HEK293 (cell line): ENCODE measurements around the gene FANCF.

Experiments
- CTCF ChIA-PET: fragments of 350-600 bp; formaldehyde crosslinking; extraction: SDS; loops from one replicate; lab custom pipeline; 2021; ENCODE audit warnings: antibody characterized with exemption; lab: Yijun Ruan, JAX
- POLR2A ChIA-PET: fragments of 300-600 bp; formaldehyde crosslinking; extraction: SDS; loops from one replicate; lab custom pipeline; 2020; ENCODE audit warnings: antibody characterized with exemption, inconsistent platforms; lab: Yijun Ruan, JAX
- H3K27ac ChIP-seq: fragments of 200-500 bp; sonication (Bioruptor generic); 2 replicates; pipeline ENCODE4 v1.5.1; 2014; ENCODE audit warnings: low read depth, low read length, control low read depth, inconsistent platforms; ENCODE audit errors: extremely low read depth
- H3K36me3 ChIP-seq, 2 experiments: fragments of 200-500 bp in 1 of 2; sonication (Bioruptor generic) in 1 of 2; 1 replicate in 1 of 2; 2 replicates in 1 of 2; pipeline ENCODE4 v1.5.1; 2014 to 2017; ENCODE audit warnings: inconsistent platforms in 2 of 2, low read length in 2 of 2; ENCODE audit not compliant: control insufficient read depth in 2 of 2, insufficient read depth in 1 of 2
- H3K4me1 ChIP-seq: fragments of 200-500 bp; sonication (Bioruptor generic); 2 replicates; pipeline ENCODE4 v1.5.1; 2014; ENCODE audit warnings: mild to moderate bottlenecking, low read length, inconsistent platforms; ENCODE audit not compliant: control insufficient read depth, insufficient read depth
- H3K4me3 ChIP-seq: 2 replicates; pipeline ENCODE4 v1.5.1; 2011; ENCODE audit warnings: low read depth, mild to moderate bottlenecking, control low read depth, low read length, moderate library complexity
- H3K9me3 ChIP-seq: fragments of 200-500 bp; sonication (Bioruptor generic); 2 replicates; pipeline ENCODE4 v1.5.1; 2014; ENCODE audit warnings: low read depth, low read length, inconsistent platforms; ENCODE audit not compliant: control insufficient read depth, insufficient read depth
- FEZF1 ChIP-seq: fragments of 450-650 bp; formaldehyde crosslinking; IDR thresholded peaks from 2 replicates; pipeline ENCODE4 v1.5.1; 2016; ENCODE audit warnings: missing biosample characterization, missing genetic modification characterization
- KLF1 ChIP-seq: fragments of 450-650 bp; formaldehyde crosslinking; IDR thresholded peaks from 2 replicates; pipeline ENCODE4 v1.5.1; 2016; ENCODE audit warnings: missing biosample characterization, missing genetic modification characterization
- KLF7 ChIP-seq: fragments of 450-650 bp; formaldehyde crosslinking; IDR thresholded peaks from 2 replicates; pipeline ENCODE4 v1.5.1; 2016; ENCODE audit warnings: missing biosample characterization, missing genetic modification characterization, borderline replicate concordance
- KLF9 ChIP-seq: fragments of 450-650 bp; formaldehyde crosslinking; IDR thresholded peaks from 2 replicates; pipeline ENCODE4 v1.5.1; 2016; ENCODE audit warnings: missing biosample characterization, missing genetic modification characterization, low read depth
- PATZ1 ChIP-seq: fragments of 450-650 bp; formaldehyde crosslinking; IDR thresholded peaks from 2 replicates; pipeline ENCODE4 v1.5.1; 2016; ENCODE audit warnings: missing biosample characterization, missing genetic modification characterization
- PRDM1 ChIP-seq: fragments of 450-650 bp; formaldehyde crosslinking; IDR thresholded peaks from 2 replicates; pipeline ENCODE4; 2016; ENCODE audit warnings: missing biosample characterization, missing genetic modification characterization
- RBAK ChIP-seq: fragments of 450-650 bp; formaldehyde crosslinking; IDR thresholded peaks from 2 replicates; pipeline ENCODE4 v1.5.1; 2016; ENCODE audit warnings: missing biosample characterization, missing genetic modification characterization
- SP3 ChIP-seq: fragments of 450-650 bp; formaldehyde crosslinking; IDR thresholded peaks from 2 replicates; pipeline ENCODE4 v1.5.1; 2016; ENCODE audit warnings: missing biosample characterization, missing genetic modification characterization
- TCF7L2 ChIP-seq: IDR thresholded peaks from 2 replicates; pipeline ENCODE4 v1.6.1; 2011; ENCODE audit warnings: low read depth, mild to moderate bottlenecking, inconsistent platforms, low read length, moderate library complexity, borderline replicate concordance
- ZBTB10 ChIP-seq: fragments of 450-650 bp; formaldehyde crosslinking; IDR thresholded peaks from 2 replicates; pipeline ENCODE4 v1.5.1; 2016; ENCODE audit warnings: missing biosample characterization, missing genetic modification characterization
- ZBTB6 ChIP-seq: fragments of 450-650 bp; formaldehyde crosslinking; IDR thresholded peaks from 2 replicates; pipeline ENCODE4 v1.5.1; 2017; ENCODE audit warnings: missing biosample characterization, missing genetic modification characterization
- ZIC2 ChIP-seq: fragments of 450-650 bp; formaldehyde crosslinking; IDR thresholded peaks from 2 replicates; pipeline ENCODE4 v1.5.1; 2016; ENCODE audit warnings: missing biosample characterization, missing genetic modification characterization
- ZNF10 ChIP-seq: fragments of 450-650 bp; formaldehyde crosslinking; IDR thresholded peaks from 2 replicates; pipeline ENCODE4 v1.5.1; 2017; ENCODE audit warnings: missing biosample characterization, missing genetic modification characterization
- ZNF114 ChIP-seq: fragments of 450-650 bp; formaldehyde crosslinking; IDR thresholded peaks from 2 replicates; pipeline ENCODE4 v1.5.0; 2017; ENCODE audit warnings: missing biosample characterization, missing genetic modification characterization
- ZNF19 ChIP-seq: fragments of 450-650 bp; formaldehyde crosslinking; IDR thresholded peaks from 2 replicates; pipeline ENCODE4; 2016; ENCODE audit warnings: missing biosample characterization, missing genetic modification characterization, low read depth
- ZNF24 ChIP-seq: fragments of 450-650 bp; formaldehyde crosslinking; IDR thresholded peaks from 2 replicates; pipeline ENCODE4 v1.5.1; 2016; ENCODE audit warnings: missing biosample characterization, missing genetic modification characterization
- ZNF302 ChIP-seq: fragments of 450-650 bp; formaldehyde crosslinking; IDR thresholded peaks from 2 replicates; pipeline ENCODE4 v1.5.1; 2016; ENCODE audit warnings: missing biosample characterization, missing genetic modification characterization, low read depth
- ZNF354C ChIP-seq: fragments of 450-650 bp; formaldehyde crosslinking; IDR thresholded peaks from 2 replicates; pipeline ENCODE4 v1.5.1; 2016; ENCODE audit warnings: missing biosample characterization, missing genetic modification characterization, low read depth, borderline replicate concordance
- ZNF366 ChIP-seq: fragments of 450-650 bp; formaldehyde crosslinking; conservative IDR thresholded peaks from 2 replicates; pipeline ENCODE4 v1.5.1; 2016; ENCODE audit warnings: missing biosample characterization, missing genetic modification characterization
- ZNF398 ChIP-seq: fragments of 450-650 bp; formaldehyde crosslinking; IDR thresholded peaks from 2 replicates; pipeline ENCODE4 v1.5.1; 2017; ENCODE audit warnings: missing biosample characterization, missing genetic modification characterization
- ZNF404 ChIP-seq: fragments of 450-650 bp; formaldehyde crosslinking; IDR thresholded peaks from 2 replicates; pipeline ENCODE4 v1.5.1; 2017; ENCODE audit warnings: missing biosample characterization, missing genetic modification characterization
- ZNF433 ChIP-seq: fragments of 450-650 bp; formaldehyde crosslinking; IDR thresholded peaks from 2 replicates; pipeline ENCODE4 v1.5.1; 2016; ENCODE audit warnings: missing biosample characterization, missing genetic modification characterization, low read depth
- ZNF488 ChIP-seq: fragments of 450-650 bp; formaldehyde crosslinking; IDR thresholded peaks from 2 replicates; pipeline ENCODE4 v1.5.1; 2016; ENCODE audit warnings: missing biosample characterization, missing genetic modification characterization
- ZNF624 ChIP-seq: fragments of 450-650 bp; formaldehyde crosslinking; IDR thresholded peaks from 2 replicates; pipeline ENCODE4 v1.5.1; 2017; ENCODE audit warnings: missing biosample characterization, missing genetic modification characterization
- ZSCAN23 ChIP-seq: fragments of 450-650 bp; formaldehyde crosslinking; IDR thresholded peaks from 2 replicates; pipeline ENCODE4 v1.5.1; 2016; ENCODE audit warnings: missing biosample characterization, missing genetic modification characterization

Gene FANCF

GRCh38 chr11:22641559-22641958, 15.9 kb upstream of the FANCF start:
- no peak overlapping the region for H3K27ac ChIP-seq
- no peaks in the 10 kb centered on the region for H3K9me3 ChIP-seq
- ChIA-PET POLR2A (no interaction called here), CTCF (no interaction called here)
- no peaks in the 10 kb centered on the region for H3K4me1 ChIP-seq
- no peaks in the 10 kb centered on the region for H3K36me3 ChIP-seq
- no peak overlapping the region for H3K4me3 ChIP-seq
- TF ChIP-seq ZNF398 (tag by site-specific recombination) (no peak), PRDM1 (tag by site-specific recombination) (no peak), ZNF488 (tag by site-specific recombination) (no peak), ZNF404 (tag by site-specific recombination) (no peak), ZBTB10 (tag by site-specific recombination) (no peak), RBAK (tag by site-specific recombination) (no peak), ZNF302 (no peak), ZNF10 (tag by site-specific recombination) (no peak), KLF1 (tag by site-specific recombination) (no peak), PATZ1 (no peak)

GRCh38 chr11:22640862-22641261, 15.2 kb upstream of the FANCF start:
- Histone ChIP-seq H3K4me1 (no peaks in the 10 kb centered on the region), H3K4me3 (no peak overlapping the region), H3K36me3 (no peaks in the 10 kb centered on the region), H3K27ac (no peak overlapping the region), H3K9me3 (no peaks in the 10 kb centered on the region)
- ChIA-PET POLR2A (no interaction called here), CTCF (interaction anchor here (1.1 kb wide), 1 partner anchor 32 kb away, joined by 3 read pairs; no protein-coding TSS in a partner anchor)
- no peak for TF ChIP-seq TCF7L2
- TF ChIP-seq PRDM1 (tag by site-specific recombination): no peak
- no peak for TF ChIP-seq ZBTB6 (tag by site-specific recombination)
- TF ChIP-seq ZSCAN23 (tag by site-specific recombination): no peak
- no peak for TF ChIP-seq FEZF1 (tag by site-specific recombination)
- TF ChIP-seq KLF7 (tag by site-specific recombination): no peak
- no peak for TF ChIP-seq ZIC2 (tag by site-specific recombination)
- no peak for TF ChIP-seq ZNF404 (tag by site-specific recombination)
- no peak for TF ChIP-seq SP3 (tag by site-specific recombination)
- no peak for TF ChIP-seq ZNF624 (tag by site-specific recombination)
- TF ChIP-seq ZNF24 (tag by site-specific recombination): no peak
- no peak for TF ChIP-seq ZNF354C
- no peak for TF ChIP-seq ZNF366
- no peak for TF ChIP-seq ZNF19 (tag by site-specific recombination)
- no peak for TF ChIP-seq ZNF114 (tag by site-specific recombination)
- no peak for TF ChIP-seq KLF9
- TF ChIP-seq ZNF433: no peak
